ENCODE measurements around the gene TBC1D7.

The TBC1D7 gene

DNA sequence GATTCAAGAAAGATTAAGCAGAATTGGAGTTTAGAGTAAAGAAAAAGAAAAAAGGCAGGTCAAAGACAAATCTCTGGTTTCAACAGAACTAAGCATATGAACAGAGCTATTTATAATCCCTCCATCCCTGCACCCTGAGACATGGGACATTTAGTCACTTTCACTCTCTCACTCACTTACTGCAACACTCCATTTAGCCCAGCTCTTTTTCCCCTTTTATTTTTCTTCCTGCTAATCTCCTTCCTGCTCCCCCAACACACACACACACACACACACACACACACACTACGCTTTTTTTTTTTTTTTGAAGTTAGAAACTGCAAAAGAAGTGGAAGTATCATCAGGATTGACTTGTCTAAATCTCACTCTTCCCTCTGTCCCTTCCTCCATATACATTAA is 45.1 kb upstream of the TBC1D7 start:
- TF ChIP-seq, protein P1, sequence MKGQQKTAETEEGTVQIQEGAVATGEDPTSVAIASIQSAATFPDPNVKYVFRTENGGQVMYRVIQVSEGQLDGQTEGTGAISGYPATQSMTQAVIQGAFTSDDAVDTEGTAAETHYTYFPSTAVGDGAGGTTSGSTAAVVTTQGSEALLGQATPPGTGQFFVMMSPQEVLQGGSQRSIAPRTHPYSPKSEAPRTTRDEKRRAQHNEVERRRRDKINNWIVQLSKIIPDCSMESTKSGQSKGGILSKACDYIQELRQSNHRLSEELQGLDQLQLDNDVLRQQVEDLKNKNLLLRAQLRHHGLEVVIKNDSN (IDR thresholded peaks at IDR 0.05): no peak
- TF ChIP-seq EGR1 (IDR thresholded peaks at IDR 0.05): no peak
- TF ChIP-seq TEAD4 (IDR thresholded peaks at IDR 0.05): no peak
- no peak for TF ChIP-seq NFIC (IDR thresholded peaks at IDR 0.05)
- TF ChIP-seq EP300 (IDR thresholded peaks at IDR 0.05; ENCODE audit: borderline replicate concordance): no peak
- TF ChIP-seq CEBPB (IDR thresholded peaks at IDR 0.05): no peak
- TF ChIP-seq TAF1 (IDR thresholded peaks at IDR 0.05; ENCODE audit: low read depth): no peak
- no peak for TF ChIP-seq FOXM1 (IDR thresholded peaks at IDR 0.05; ENCODE audit: borderline replicate concordance, low read depth)
- no peak for TF ChIP-seq YY1 (IDR thresholded peaks at IDR 0.05; ENCODE audit: low read depth)
- TF ChIP-seq, protein P2, sequence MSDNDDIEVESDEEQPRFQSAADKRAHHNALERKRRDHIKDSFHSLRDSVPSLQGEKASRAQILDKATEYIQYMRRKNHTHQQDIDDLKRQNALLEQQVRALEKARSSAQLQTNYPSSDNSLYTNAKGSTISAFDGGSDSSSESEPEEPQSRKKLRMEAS (IDR thresholded peaks at IDR 0.05): no peak
- TF ChIP-seq RAD21 (IDR thresholded peaks at IDR 0.05; ENCODE audit: low read depth): no peak
- no peak for TF ChIP-seq TCF12 (IDR thresholded peaks at IDR 0.05; ENCODE audit: low read depth)
- TF ChIP-seq, protein P3, sequence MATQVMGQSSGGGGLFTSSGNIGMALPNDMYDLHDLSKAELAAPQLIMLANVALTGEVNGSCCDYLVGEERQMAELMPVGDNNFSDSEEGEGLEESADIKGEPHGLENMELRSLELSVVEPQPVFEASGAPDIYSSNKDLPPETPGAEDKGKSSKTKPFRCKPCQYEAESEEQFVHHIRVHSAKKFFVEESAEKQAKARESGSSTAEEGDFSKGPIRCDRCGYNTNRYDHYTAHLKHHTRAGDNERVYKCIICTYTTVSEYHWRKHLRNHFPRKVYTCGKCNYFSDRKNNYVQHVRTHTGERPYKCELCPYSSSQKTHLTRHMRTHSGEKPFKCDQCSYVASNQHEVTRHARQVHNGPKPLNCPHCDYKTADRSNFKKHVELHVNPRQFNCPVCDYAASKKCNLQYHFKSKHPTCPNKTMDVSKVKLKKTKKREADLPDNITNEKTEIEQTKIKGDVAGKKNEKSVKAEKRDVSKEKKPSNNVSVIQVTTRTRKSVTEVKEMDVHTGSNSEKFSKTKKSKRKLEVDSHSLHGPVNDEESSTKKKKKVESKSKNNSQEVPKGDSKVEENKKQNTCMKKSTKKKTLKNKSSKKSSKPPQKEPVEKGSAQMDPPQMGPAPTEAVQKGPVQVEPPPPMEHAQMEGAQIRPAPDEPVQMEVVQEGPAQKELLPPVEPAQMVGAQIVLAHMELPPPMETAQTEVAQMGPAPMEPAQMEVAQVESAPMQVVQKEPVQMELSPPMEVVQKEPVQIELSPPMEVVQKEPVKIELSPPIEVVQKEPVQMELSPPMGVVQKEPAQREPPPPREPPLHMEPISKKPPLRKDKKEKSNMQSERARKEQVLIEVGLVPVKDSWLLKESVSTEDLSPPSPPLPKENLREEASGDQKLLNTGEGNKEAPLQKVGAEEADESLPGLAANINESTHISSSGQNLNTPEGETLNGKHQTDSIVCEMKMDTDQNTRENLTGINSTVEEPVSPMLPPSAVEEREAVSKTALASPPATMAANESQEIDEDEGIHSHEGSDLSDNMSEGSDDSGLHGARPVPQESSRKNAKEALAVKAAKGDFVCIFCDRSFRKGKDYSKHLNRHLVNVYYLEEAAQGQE (IDR thresholded peaks at IDR 0.05; ENCODE audit: low read depth): no peak
- no peak for TF ChIP-seq ZBTB7A (IDR thresholded peaks at IDR 0.05; ENCODE audit: low read depth)
- no peak for TF ChIP-seq CREB1 (IDR thresholded peaks at IDR 0.05; ENCODE audit: low read depth)

DNA sequence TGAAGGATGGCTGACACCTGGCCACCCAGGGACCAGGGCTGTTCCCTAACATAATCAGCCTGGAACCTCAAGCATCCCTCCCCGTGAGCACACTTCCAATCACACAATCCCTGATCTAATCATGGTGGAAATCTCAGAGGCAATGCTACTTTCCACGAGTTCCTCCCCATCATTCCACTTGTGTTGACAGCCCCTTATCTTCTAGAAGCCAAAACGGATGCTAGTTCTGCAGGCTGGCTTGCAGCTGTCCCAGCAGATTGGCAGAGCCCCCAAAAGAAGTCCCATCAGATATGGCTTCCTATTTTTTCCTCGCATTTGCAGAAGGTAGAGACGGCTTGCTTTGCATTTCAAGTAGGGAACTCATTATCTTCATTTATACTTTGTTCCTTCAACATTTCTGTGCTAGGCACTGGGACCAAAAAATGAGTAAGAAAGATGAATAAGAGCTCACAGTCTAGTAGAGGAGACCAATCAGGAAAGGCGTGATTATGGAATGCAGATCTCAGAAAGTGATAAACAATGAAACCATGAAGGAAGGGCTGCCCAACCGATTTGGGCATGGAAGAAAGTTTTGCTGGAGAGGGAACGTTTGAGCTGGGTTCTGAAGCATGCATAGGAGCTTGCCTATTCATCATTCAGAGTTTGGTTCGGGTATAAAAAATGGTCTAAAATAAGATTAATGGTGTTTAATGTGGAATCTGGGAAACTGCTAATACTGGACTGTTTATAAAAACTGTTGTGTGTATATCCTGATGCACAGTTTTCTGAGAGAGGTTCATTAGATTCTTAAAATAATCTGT is 44.6 kb upstream of the TBC1D7 start:
- TF ChIP-seq TAF1 (IDR thresholded peaks at IDR 0.05; ENCODE audit: low read depth) (no peak), FOXM1 (IDR thresholded peaks at IDR 0.05; ENCODE audit: borderline replicate concordance, low read depth) (no peak), NFIC (IDR thresholded peaks at IDR 0.05) (no peak), RAD21 (IDR thresholded peaks at IDR 0.05; ENCODE audit: low read depth) (no peak), YY1 (IDR thresholded peaks at IDR 0.05; ENCODE audit: low read depth) (no peak), EGR1 (IDR thresholded peaks at IDR 0.05) (no peak), CREB1 (IDR thresholded peaks at IDR 0.05; ENCODE audit: low read depth) (no peak), ZBTB7A (IDR thresholded peaks at IDR 0.05; ENCODE audit: low read depth) (no peak), EP300 (IDR thresholded peaks at IDR 0.05; ENCODE audit: borderline replicate concordance) (no peak), TEAD4 (IDR thresholded peaks at IDR 0.05) (no peak), TCF12 (IDR thresholded peaks at IDR 0.05; ENCODE audit: low read depth) (no peak)
- TF ChIP-seq, protein P1 (IDR thresholded peaks at IDR 0.05): no peak
- TF ChIP-seq, protein P3 (IDR thresholded peaks at IDR 0.05; ENCODE audit: low read depth): no peak

DNA sequence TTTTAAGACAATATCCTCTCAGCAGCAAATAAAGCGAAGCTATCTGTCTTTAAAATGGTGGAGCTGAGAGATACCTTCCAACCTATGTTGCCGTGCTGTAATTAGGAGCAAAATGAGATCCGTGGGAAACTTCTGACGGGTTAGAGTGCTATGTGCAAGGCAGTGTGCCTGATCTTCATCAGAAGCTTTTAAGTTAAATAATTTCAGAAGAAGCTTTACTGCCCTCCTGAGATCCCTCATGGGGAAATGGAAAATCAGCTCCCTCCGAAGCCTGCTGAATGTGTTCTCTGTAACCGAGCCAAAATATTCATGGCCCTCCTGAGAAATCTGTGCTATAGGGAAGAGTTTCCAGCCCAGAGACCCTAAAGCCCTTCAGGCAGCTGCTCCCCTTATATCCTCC is 43.7 kb upstream of the TBC1D7 start:
- TF ChIP-seq, protein P2 (IDR thresholded peaks at IDR 0.05): no peak
- no peak for TF ChIP-seq TCF12 (IDR thresholded peaks at IDR 0.05; ENCODE audit: low read depth)
- TF ChIP-seq, protein P1 (IDR thresholded peaks at IDR 0.05): no peak
- no peak for TF ChIP-seq EP300 (IDR thresholded peaks at IDR 0.05; ENCODE audit: borderline replicate concordance)
- TF ChIP-seq EGR1 (IDR thresholded peaks at IDR 0.05): no peak
- TF ChIP-seq YY1 (IDR thresholded peaks at IDR 0.05; ENCODE audit: low read depth): no peak
- TF ChIP-seq FOXM1 (IDR thresholded peaks at IDR 0.05; ENCODE audit: borderline replicate concordance, low read depth): no peak
- no peak for TF ChIP-seq TEAD4 (IDR thresholded peaks at IDR 0.05)
- no peak for TF ChIP-seq RAD21 (IDR thresholded peaks at IDR 0.05; ENCODE audit: low read depth)
- TF ChIP-seq TAF1 (IDR thresholded peaks at IDR 0.05; ENCODE audit: low read depth): no peak

DNA sequence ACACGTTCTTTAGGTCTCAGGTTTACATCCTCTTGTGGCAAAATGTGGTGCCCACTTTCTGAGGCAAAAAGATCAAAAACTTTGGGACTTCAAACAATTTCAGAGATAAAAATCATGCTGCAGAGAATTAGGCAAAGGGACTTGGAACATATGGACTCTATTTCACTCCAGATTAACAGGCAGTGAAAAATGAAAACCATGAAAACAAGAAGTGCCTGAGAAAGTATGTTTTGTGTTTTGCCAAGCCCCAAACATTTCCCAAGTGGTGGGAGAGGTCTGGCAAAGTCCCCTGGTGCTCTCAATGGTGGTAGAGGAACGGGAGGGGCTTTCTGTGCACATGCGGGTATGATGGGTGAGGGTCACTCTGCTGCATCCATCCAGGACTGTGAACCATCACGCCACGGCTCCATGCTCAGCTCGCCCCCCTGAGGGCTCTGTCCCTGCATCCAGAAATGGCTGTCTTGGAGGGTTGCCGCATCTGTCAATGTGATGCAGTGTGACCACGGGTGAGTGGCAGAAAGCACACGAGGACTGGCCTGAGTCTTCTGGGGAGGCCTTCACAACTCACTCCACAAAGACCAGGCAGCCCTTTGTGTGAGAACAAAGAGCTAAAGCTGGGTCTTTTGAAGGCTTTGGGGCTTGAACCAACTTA is 43.2 kb upstream of the TBC1D7 start:
- no peak for TF ChIP-seq TAF1 (IDR thresholded peaks at IDR 0.05; ENCODE audit: low read depth)
- no peak for TF ChIP-seq CREB1 (IDR thresholded peaks at IDR 0.05; ENCODE audit: low read depth)
- no peak for TF ChIP-seq EP300 (IDR thresholded peaks at IDR 0.05; ENCODE audit: borderline replicate concordance)
- no peak for TF ChIP-seq FOXM1 (IDR thresholded peaks at IDR 0.05; ENCODE audit: borderline replicate concordance, low read depth)
- TF ChIP-seq, protein P2 (IDR thresholded peaks at IDR 0.05): no peak
- no peak for TF ChIP-seq YY1 (IDR thresholded peaks at IDR 0.05; ENCODE audit: low read depth)
- TF ChIP-seq, protein P1 (IDR thresholded peaks at IDR 0.05): no peak
- no peak for TF ChIP-seq TCF12 (IDR thresholded peaks at IDR 0.05; ENCODE audit: low read depth)
- TF ChIP-seq RAD21 (IDR thresholded peaks at IDR 0.05; ENCODE audit: low read depth): no peak
- TF ChIP-seq CEBPB (IDR thresholded peaks at IDR 0.05): no peak
- TF ChIP-seq NFIC (IDR thresholded peaks at IDR 0.05): no peak
- no peak for TF ChIP-seq ZBTB7A (IDR thresholded peaks at IDR 0.05; ENCODE audit: low read depth)
- TF ChIP-seq, protein P3 (IDR thresholded peaks at IDR 0.05; ENCODE audit: low read depth): no peak
- no peak for TF ChIP-seq EGR1 (IDR thresholded peaks at IDR 0.05)
- TF ChIP-seq TEAD4 (IDR thresholded peaks at IDR 0.05): no peak
